DMS53 treated with DMSO at 0.1 percent for 48 hours (cell line): ENCODE data around the gene DTD1.

Experiments
- DNase-seq: peaks from one replicate; lab custom pipeline; 2025; ENCODE audit not compliant: unreplicated experiment; lab: John Stamatoyannopoulos, UW

DTD1 gene

DNA sequence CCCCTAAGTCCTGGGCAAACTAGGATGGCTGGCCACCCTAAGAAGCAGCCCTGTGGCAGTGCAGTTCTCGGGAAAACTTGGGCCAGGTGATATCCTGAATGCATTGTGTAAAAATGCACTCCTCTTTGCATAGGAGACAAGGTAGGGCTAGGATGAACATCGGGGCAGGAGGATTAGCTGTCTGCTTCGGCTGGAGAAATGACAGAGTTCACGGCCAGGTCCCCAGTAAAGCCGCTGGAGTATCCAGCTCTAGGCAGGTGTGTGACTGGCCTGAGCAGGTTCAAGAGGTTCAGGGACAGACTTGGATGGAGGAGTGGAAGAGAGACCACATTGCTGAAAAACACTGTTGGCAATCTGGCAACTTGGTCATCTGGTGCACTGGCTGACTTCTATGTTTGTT lies 26.4 kb downstream of the DTD1 start:
- no peak for DNase-seq

DNA sequence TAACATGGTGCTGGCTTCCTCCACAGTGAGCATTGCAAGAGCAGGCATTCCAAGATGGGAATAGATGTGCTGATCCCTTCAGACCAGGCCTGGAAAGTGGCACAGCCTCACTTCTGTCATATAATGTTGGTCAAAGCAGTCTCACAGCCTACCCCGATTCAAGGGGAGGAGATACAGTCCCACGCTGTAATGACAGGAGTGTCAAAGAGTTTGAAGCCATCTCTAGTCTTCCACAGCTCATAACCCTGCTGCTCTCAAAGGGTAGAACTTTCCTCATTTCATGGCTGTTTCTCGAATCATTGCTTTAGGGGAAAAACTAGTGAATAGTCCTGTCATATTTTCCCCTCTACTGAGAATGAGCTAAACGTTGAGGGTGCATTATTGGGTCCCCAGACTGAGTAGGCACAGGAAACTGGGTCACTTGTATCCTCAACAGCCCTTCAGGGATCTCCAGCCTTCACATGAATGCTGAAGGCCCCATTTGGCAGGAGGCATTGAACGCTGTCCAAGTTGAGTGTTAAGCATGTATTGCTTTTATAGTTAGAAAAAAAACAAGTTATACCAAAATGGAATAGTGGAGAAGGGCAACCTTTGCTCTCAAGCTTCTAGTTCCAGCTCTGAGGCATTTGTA lies 27.3 kb downstream of the DTD1 start:
- DNase-seq, result no peak

DNA sequence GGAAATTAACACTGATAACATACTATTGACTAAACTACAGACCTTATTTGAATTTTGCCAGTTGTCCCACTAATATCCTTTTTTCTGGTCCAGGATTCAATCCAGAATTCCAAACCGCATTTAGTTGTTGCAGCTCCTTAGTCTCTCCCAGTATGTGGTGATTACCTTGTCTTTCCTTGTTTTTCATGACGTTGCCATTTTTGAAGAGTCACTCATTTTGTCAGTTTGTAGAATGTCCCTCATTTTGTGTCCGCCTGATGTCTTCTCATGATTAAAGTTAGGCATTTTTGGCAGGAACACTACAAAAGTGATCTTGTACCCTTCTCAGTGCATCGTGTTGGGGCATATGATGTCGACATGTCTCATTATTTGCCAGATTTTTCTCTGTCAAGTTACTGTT lies 33.1 kb downstream of the DTD1 start:
- no peak for DNase-seq

DNA sequence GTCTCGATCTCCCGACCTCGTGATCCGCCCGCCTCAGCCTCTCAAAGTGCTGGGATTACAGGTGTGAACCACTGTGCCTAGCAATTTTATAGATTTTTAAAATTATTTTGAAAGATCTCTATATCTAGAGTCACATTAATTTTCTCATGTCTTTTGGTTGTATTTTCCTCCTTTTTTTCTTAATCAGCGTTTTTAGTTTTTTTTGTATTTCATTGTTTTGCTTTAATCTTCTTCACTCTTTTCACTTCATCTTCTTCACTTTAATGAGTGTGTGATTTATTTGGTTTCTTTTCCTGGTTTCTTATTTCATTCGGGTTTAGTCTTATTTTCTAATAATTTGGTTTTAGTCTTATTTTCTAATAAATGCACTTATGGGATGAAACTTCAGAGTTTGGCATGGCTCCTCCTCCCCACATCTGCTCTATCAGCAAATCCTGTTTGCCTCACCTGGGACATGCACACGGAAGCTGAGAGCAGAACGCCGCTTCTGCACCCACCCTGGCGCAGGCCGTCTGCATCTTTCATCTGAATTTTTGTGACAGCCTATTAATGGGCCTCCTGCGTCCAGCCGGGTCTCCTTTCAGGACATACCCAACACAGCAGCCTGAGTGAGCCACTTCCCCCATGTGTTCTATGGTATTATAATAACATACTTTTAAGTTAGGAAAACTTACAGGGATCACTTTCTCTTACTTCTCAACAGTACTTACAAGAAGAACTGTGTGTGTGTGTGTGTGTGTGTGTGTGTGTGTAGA lies 35.5 kb downstream of the DTD1 start:
- no peak for DNase-seq

DNA sequence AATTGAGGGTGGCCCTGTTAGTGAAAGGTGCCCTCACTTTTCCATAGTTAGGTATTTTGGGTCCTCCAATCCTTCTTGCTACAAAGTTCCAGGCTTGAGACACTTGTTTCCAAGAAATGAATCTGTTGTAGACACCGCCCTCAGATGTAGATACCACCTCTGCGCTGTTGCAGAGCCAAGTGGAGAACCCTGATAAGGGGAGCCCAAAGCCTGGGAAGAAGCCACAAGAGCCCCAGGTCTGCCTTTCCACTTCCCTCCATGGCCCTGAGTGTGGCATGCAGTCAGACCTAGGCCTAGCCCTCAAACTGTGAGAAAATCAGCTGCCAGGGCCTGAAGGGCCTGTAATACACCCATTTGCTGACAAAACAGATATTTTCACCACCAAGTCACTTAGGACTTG lies 37.1 kb downstream of the DTD1 start:
- DNase-seq, result no peak

DNA sequence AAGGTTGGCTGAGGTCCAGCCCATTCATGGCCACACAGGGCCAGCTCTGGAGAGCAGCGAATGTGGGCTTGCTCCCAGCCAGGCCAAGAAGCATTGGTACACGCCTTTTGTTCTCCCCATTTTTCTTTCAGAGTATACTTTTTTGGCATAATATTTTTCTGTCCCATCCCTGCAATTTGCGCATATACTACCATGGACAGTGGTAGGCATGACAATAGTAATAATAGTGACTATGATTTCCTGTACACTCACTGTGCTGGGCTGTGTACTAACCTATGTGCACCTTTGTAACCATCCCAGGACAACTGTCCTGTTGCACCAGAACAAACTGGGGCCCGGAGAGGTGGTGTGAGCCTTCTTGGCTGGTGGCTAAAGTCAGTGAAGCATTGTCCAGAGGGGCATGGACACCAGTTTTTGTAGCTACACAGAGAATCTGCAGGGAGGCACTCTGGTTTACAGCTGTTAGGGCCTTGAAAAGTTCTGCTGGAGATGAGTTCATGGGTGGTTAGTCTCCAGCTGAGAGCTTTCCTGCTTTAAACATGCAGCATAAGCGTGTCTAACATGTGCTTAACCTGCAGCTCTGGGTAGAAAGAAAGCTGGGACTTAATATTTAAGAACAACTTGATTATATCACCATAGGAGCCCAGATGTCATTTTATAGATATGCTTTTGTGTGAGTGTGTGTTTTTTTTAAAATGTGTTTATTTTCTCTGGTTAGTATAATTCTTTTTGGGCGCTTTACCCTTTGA lies 38.2 kb downstream of the DTD1 start:
- no peak for DNase-seq

DNA sequence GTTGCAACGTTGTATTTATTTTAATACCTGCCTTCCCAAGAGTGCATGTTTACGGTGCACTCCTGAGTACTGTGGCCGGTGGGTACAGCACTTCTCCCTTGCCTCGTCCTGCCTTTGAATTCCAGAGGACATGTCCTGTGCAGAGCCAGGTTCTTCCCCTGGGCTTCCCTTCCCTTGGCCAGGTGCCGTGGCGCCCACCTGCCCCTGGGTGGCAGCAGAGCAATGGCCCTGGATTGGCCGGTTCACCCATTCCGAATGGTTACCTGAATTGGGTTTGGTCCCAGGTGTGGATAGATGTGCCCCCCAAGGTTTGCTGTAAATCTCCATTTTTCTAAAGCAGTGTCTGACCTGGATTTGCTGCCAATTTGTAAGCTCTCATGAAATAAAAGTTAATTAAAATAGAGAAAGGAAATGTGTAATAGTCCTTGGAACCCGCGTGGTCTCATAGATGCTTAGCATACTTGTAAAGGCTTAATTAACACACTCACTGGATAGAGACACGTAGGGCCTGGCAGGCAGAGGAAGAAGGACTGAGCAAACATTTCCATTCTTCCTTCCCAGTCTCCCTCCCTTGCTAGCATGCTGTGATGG lies 40.6 kb downstream of the DTD1 start:
- DNase-seq, result no peak

DNA sequence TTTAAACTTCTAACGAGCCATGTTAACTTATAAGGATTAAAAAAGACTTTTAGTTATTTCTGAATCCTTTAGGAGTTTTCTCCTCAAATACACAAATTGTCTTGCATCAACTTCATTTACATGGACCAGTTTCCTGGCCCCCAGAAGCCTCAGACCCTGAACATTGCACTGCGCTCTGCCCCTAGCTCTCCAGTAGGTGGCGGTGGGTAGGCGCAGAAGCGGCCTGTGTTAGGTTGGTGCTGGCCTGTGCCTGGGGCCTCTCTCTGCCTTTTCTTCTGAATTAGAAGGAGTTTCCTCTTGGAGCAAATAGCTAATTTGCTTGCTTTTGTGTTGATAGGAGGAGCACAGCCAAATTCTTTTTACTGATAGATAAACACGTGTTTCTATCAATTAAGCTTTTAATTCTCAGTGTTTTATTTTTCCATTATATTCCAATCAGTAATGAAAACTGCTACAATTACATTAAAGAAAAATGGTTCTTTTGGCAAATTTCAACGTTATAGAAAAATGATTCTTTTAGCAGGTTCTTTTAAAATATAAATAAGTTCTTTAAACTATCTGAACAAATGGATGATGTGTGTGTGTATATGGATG lies 44.4 kb downstream of the DTD1 start:
- peak; percentile 23 for DNase-seq

DNA sequence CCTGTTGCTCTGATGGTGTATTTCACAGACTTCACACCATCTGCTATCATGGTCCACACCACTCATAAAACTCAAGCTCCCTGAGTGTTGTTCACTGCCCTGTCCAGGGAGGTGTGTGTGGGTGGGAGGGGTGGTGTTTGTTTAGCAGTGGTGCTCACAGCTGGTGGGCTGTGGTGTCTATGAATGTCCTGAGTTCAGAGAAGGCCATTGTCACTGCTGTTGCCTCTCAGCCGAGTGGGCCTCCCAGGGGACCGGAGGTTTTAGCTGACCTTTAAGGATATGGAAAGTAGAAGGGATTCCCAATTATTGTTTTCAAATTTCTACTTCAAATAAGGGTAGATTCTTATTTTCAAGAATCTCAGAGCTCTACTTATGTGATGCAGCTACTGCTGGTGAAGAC lies 45.6 kb downstream of the DTD1 start:
- DNase-seq, result no peak

DNA sequence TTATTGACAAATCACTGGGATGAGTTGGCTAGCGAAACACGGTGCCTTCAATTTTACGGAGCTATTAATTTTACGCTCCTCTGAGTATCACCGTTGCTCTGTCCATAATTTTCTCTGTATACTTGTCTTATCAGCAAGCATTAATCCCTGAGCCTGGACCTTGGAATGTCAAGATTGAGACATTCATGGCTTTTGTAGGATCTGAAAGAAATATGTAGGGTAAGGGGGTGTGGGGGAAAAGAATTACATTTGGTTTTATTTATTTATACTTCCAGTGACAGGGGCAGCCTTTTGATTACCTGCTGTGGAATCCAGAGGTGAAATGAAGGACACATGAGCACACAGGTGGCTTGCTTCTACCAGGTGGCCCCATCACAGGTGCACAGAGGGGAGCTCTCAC lies 46.6 kb downstream of the DTD1 start:
- no peak for DNase-seq

DNA sequence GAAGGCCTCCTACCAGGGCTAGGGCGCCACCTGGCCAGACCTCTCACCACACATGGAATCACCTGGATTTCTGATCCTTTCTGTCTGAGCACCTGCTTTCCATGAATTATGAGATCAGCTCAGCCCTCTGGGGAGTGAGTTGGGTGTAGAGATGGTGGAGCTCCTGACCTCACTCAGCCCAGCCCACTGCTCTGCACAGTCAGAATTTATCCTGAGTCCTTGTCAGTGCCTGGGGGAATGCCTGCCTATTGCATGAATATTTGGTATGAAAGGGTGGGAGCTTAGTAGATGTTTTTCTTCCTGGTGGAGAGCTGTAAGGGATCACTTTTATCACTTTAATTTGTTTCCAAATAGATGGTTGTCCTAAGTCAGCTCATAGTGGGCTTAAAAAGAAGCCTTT lies 47.5 kb downstream of the DTD1 start:
- no peak for DNase-seq

DNA sequence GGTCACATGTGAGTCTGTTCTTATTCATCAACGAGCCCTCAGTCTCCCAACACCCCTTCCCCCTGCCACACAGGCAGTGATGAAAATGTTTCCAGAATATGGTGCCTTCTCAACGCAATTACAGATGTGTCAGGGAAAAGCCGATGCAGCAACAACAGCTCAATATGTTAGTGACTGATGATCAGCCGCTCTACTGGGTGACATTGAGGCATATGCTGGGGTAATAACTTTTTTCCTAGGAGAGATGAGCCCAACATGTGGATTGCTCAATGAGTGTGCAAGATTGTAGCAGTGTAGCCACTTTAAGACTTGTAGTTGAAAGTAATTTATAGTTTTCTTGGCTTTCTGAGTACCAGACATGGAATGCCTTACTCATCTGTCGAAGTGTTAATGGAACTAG lies 49.4 kb downstream of the DTD1 start:
- no peak for DNase-seq

DNA sequence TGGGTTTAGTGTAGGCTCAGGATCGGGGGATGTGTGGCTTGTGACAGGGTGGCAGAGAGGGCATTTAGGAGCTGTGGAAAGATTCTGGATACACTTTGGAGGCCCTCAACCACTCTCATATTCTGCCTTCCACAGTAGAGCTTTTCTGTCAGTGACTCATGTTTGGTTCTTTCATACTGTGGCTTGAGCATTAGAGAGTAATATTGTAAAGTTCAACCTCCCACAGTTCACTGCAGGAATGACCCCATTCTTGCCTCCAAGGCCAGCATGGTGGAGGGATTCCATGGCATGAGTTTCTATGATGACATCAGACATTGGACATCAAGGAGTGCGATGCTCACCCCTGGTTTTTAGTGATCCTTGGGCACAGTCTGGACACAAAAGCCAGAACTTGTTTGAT lies 50.9 kb downstream of the DTD1 start:
- no peak for DNase-seq

DNA sequence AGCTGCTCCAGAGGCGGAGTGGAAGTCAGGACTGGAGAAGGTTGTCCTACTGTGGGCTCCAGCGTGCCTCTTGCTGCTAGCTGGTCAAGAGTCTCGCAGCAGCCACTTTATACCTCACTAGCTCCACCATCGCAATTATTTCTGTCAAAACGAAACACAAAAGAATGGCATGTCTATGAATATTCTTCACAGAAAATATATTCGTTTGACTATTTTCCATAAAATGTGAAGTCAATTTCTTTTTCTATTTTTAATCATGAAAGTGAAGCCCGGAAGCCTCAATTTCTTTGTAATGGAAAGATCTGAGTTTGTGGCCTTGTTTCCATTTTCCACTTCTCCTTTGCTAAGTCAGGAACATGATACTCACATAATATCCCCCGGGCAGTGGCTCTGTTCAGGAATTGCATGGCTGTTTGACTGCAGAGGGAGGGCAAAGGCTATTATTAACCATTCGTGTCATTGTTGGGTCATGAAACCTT lies 51.7 kb downstream of the DTD1 start:
- DNase-seq, result no peak

DNA sequence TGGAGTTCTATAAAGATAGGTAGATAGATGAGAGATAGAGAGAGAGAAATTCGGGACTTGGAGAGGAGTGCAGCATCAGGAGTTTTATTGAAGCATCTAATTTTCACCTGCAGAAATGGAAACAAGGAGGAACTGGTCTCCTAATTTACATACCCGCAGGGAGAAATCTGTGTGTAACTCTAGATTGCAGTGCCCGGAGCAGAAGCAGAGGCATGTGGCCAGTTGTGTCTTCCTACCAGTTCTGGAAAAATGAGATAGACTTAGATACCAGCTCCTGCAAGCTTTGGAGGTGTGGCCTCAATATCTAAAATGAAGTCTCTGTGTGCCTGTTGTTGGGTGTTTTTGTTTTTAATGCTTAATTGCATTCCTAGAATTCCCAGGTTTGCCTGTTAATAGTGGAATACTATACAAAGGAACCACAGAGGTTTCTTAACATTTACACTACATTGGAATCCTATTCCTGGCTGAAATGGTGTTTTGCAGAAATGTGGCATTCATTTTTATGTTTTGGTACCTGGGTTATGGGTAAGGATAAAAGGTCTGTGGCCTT lies 57.4 kb downstream of the DTD1 start:
- DNase-seq, result no peak

DNA sequence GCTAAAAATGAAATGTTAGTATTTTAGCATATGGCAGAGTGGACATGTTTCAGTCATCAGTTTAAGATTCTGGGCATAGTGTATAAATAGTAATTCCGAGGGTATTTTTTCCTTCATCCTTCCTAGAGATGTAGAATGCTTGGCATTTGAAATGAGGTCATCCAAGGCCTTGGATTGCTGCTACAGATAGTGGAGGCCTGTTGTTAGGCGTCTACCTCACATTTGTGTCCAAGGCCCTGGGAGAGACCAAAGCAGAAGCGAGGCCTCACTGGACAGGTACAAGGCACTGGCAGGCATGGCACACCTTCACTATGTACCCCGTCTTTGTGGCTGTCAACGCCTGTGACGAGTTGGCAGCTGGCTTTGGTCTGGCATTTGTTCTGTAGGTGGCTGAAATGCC lies 58.0 kb downstream of the DTD1 start:
- DNase-seq, result no peak

DNA sequence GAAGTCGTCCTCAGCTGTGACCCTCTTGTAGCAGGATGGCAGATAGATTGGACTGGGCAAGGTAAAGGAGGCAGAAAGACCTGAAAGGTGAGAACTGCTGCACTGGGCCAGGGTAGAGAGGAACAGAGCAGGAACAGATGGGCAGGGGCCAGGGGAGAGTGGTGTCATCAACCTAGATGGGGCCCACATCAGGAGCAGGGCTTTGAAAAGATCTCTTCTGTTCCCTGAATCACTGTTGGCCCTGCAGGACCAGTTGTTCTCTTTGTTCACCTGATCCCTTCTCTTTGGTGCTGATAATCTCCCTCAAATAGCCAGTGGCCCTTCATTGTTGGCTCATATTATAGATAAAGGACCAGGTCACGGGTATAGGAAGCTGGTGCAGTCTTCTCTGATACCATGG lies 59.9 kb downstream of the DTD1 start:
- no peak for DNase-seq

DNA sequence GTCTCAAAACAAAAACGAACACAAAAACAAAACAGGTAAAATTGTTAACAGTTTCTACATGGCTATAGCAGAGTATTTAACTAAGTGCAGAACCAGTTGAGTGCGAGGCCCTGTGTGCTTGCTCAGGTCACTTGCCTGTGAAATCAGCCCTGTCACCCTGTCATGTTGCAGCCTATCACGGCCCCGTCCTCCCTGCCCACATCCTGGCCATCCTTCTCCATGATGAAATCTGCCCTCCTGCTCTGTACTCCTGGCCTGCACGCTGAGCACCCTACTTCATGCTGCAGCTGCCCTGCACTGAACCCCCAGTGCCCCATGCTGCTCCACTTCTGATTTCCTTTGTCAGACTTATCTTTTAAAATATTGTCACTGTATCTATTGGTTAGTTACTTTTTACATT lies 62.4 kb downstream of the DTD1 start:
- no peak for DNase-seq

DNA sequence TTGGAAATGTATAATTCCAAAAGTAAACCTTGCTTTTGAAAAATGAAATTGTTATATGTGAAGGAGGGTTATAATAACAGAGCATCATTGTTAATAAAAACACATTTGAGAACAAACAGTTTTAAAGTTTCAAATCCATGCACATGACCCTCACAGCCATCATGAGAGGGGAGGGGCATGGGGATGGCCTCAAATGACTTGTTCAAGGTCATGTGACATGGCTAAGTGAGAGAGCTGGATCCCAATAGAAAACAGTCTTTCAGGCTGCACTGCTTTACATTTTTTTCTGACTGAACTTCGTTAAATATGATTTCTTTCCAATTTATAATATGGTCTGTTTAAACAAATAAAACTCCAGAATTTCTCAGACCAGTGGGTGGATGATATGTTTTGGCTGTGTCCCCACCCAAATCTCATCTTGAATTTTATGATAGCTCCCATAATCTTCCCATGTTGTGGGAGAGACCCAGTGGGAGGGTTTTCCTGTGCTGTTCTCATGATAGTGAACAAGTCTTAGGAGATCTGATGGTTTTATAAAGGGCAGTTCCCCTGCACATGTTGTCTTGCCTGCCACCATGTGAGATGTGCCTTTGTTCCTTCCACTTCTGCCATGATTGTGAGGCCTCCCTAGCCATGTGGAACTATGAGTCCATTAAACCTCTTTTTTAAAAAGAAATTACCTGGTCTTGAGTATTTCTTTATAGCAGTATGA lies 66.0 kb downstream of the DTD1 start:
- DNase-seq, result no peak

DNA sequence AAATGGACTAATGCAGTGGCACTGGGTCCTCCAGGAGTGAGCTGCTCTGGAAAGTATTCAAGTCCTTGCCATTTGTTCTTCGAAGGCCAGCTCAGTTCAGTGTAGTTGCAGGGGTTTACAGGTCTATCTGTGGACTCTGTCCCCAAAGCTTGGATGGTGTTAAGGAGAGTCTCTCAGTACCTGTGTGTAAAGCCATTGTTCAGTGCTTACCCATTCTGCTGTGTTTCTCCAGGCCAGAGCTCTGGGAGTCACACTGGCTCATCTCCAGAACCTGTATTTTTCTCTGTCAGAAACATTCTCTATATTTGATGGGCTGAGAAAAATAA lies 66.6 kb downstream of the DTD1 start:
- no peak for DNase-seq

DNA sequence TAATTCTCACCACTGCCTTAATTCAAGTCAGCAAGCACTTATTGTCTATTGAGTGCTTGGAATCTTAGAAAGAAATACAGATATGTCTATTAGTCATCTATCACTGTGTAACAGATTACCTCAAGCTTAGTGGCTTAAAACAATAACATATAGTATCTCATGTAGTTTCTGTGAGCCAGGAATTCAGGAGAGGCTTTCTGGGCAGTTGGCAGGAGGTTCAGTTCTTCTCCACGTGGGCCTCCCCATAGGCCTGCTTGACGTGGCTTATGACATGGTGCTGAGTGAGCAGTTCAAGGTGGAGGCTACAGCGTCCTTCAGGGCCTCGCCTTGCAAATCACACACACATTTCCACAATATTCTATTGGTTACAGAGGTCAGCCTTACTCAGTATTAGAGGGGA lies 69.7 kb downstream of the DTD1 start:
- DNase-seq, result no peak
